ENCODE data around the gene CD40. TPM values are rescaled to one million over a fixed set of nuclear protein-coding genes. Genes with fewer than 3 reads are reported as not detected.

Gene CD40
- total RNA-seq, 1 donor: 0.45 TPM

DNA sequence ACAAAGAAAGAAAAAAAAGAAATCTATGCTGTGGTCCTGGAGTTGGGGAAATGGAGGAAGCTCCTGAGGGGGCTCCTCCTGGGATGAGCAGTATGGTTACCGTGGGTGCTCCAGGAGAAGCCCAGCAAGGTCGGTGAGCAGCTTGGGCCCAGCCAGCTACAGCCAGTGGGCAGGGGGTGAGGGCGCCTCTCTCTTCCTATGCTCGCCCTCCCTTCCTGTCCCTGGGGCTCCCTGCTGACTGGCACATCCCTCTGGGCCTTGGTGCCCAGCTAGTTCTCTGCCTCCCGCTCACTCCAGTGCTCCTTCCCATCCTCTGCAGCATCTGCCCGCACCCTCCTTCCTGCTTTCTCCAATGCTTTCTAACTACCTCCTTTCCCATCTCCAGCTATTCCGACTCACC lies 16.6 kb downstream of the CD40 start:
- no peak overlapping the region for H3K4me3 ChIP-seq (ENCODE audit: low read depth, low read length)
- no peak for DNase-seq (ENCODE audit: low read depth)
- TF ChIP-seq, protein P1, sequence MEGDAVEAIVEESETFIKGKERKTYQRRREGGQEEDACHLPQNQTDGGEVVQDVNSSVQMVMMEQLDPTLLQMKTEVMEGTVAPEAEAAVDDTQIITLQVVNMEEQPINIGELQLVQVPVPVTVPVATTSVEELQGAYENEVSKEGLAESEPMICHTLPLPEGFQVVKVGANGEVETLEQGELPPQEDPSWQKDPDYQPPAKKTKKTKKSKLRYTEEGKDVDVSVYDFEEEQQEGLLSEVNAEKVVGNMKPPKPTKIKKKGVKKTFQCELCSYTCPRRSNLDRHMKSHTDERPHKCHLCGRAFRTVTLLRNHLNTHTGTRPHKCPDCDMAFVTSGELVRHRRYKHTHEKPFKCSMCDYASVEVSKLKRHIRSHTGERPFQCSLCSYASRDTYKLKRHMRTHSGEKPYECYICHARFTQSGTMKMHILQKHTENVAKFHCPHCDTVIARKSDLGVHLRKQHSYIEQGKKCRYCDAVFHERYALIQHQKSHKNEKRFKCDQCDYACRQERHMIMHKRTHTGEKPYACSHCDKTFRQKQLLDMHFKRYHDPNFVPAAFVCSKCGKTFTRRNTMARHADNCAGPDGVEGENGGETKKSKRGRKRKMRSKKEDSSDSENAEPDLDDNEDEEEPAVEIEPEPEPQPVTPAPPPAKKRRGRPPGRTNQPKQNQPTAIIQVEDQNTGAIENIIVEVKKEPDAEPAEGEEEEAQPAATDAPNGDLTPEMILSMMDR (IDR thresholded peaks at IDR 0.05; ENCODE audit: insufficient read depth, low read length): no peak

DNA sequence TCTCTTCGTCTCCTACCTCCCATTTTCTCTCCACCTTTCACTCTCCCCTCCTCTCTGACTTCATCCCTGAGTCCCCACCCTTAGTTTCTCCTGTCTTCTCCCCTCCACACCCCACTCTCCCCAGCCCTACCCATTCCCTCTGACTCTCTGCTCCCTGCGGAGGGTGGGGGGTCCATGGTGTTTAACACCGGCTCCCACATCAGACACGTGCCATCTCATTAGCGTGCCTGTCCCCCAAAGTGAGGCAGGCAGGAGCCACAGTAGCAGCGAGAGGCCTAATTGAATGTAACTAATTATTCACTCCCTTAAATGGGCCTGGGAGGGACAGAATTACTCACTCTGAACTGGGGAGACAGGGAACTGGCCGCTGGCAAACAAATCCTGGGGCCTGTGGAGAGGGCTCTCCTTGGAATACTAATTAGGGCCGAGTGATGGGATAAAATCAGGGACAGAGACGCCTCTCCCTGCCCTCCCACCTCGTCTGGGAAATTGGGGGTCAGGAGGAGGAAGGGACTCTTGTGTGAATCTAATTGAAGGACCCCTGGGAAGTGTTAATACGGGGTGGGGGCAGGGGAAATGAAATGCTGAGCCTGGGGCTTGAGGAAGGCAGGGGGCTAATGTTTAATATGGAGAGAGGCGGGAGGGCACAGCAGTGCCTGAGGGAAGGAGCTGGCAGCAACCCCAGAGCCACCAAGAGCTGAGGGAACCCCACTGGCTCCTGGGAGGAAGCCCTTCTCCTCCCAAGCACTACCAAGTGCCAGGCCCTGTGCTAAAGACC lies 17.9 kb downstream of the CD40 start:
- TF ChIP-seq, protein P1 (IDR thresholded peaks at IDR 0.05; ENCODE audit: insufficient read depth, low read length): no peak
- H3K4me3 ChIP-seq (ENCODE audit: low read depth, low read length): no peak overlapping the region
- DNase-seq (ENCODE audit: low read depth): no peak

DNA sequence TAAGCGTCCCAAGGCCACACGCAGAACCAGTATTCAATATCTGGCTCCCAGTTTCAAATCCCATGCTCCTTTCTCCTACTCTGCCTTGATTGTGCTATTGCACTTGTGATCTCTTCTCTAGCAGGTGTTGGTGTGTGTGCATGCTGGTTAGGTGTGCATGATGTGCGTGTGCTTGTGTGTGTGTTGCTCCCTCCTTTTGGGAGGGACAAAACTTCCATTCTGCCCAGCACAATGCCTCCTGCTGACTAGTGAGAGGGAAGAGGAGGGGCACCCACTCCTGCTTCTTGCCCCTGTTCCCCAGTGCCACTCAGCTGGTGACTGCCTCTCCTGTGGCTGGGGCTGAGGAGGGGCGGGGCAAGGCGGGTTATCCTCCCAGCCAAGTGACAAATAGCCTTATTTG lies 19.7 kb downstream of the CD40 start:
- H3K4me3 ChIP-seq (ENCODE audit: low read depth, low read length): no peak overlapping the region
- DNase-seq (ENCODE audit: low read depth): no peak
- TF ChIP-seq, protein P1 (IDR thresholded peaks at IDR 0.05; ENCODE audit: insufficient read depth, low read length): no peak

DNA sequence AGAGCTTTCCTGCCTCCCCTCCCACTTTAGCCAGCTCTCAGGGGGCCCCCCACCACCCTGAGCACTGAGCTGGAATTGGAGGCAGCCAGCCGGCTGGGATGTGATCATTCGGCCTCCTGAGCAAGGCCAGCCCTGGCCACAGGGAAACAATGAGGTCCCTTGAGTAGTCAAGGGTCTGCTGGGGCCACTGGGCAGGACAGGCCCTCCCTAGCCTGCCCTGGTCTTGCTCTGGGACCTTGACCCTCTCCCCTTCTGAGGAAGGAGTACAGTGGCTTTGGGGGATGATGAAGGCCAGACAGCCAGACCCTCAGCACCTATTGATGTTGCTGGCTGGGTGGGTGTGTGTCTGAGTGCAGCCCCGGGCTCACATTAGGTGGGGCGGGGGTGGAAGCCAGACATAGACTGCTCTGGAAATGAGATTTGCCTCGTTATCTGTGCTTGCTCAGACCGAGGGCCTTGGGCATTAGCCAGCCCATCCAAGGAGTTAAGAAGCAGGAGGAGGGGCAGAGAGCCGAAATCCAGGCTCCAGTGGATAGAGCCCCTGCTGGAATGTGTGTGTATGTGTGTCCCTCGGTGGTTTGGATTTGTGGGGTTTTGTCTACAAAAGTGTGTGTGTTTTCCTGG lies 21.3 kb downstream of the CD40 start:
- DNase-seq (ENCODE audit: low read depth): no peak
- no peak overlapping the region for H3K4me3 ChIP-seq (ENCODE audit: low read depth, low read length)
- TF ChIP-seq, protein P1 (IDR thresholded peaks at IDR 0.05; ENCODE audit: insufficient read depth, low read length): no peak

DNA sequence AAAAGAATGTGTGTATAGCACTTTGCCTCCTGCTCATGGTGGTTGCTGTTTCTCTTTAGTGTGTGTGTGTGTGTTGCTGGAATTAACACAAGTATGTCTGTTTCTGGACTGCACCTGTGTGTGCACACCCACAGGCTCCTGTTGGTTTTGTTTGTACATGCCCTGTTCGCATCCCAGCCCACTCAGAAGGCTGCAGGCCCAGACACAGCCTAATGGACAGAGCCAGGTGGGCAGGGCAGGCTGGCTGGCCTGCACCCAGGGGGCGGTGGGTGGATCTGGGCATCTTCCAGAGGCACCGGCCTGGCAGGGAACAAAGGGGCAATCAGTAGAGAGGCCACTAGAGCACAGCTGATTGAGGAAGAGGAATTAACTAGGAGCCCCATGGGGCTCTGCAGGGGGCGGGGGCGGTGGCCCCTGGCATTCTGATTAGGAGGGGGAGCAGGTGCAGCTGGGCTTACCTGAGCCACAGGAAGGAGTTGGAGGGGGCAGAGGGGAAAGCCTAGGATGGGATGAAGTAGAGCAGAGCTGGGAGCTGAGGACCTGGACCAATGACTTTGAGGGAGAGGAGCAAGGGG lies 21.9 kb downstream of the CD40 start:
- H3K4me3 ChIP-seq (ENCODE audit: low read depth, low read length): no peak overlapping the region
- DNase-seq (ENCODE audit: low read depth): no peak
- TF ChIP-seq, protein P1 (IDR thresholded peaks at IDR 0.05; ENCODE audit: insufficient read depth, low read length): no peak

GRCh38 chr20:46142124-46142523 lies 24.0 kb downstream of the CD40 start:
- no peak overlapping the region for H3K4me3 ChIP-seq (ENCODE audit: low read depth, low read length)
- DNase-seq (ENCODE audit: low read depth): no peak
- TF ChIP-seq, protein P1 (IDR thresholded peaks at IDR 0.05; ENCODE audit: insufficient read depth, low read length): no peak
